Body of pancreas (tissue), 4 donors: ENCODE results near the gene LSM4. TPM values are rescaled to one million over a fixed set of nuclear protein-coding genes. Genes with fewer than 3 reads are reported as not detected.

Experiments used
- ATAC-seq: fragments of 150-250 bp; one replicate; pipeline ENCODE4 v1.9.1; 2016
- DNase-seq, 4 donors: peaks; one replicate each; pipeline ENCODE4 v3.0.0-alpha.2; 2019
- H3K27ac ChIP-seq, 4 donors: fragments of 200-600 bp; sonication (generic); 1 replicate in 3 of 4; 2 replicates in 1 of 4; pipeline versions ENCODE4 v1.5.1 to v1.6.1; 2016 to 2019; ENCODE audit warnings: mild to moderate bottlenecking in 1 of 4, mixed read lengths in 1 of 4, moderate library complexity in 1 of 4
- H3K27me3 ChIP-seq, 2 donors: fragments of 200-600 bp; sonication (generic); one replicate each; pipeline ENCODE4 v1.6.0; 2016; ENCODE audit warnings: mild to moderate bottlenecking in 1 of 2
- H3K36me3 ChIP-seq, 2 donors: fragments of 200-600 bp; sonication (generic); replicated peaks in 1 of 2; 2 replicates each; pipeline ENCODE4 v1.5.1; 2016; ENCODE audit warnings: low read depth in 2 of 2; ENCODE audit not compliant: insufficient read depth in 1 of 2
- H3K4me1 ChIP-seq: fragments of 200-600 bp; sonication (generic); one replicate; pipeline ENCODE4 v1.6.0; 2016
- H3K4me3 ChIP-seq, 2 donors: fragments of 200-600 bp; sonication (generic); 1 replicate in 1 of 2; 2 replicates in 1 of 2; pipeline ENCODE4 v1.5.1; 2016 to 2019
- H3K9me3 ChIP-seq, 3 donors: fragments of 200-600 bp; sonication (generic); 1 replicate in 2 of 3; 2 replicates in 1 of 3; pipeline ENCODE4 v1.5.1; 2016
- POLR2A ChIP-seq, 3 donors: fragments of 450-650 bp; IDR thresholded peaks; one replicate each; pipeline ENCODE4 v1.6.1; 2016; ENCODE audit warnings: antibody characterized with exemption in 3 of 3, mild to moderate bottlenecking in 2 of 3
- WGBS, 2 donors: methylation state at CpG; one replicate each; pipeline ENCODE4 v1.1.5; 2017; 5-methylcytosine and 5-hydroxymethylcytosine counted together
- intact Hi-C: fragments of 100-400 bp; cut with DNase I; formaldehyde crosslinking; loops from one replicate; pipeline ENCODE4 v1.15.1; 2023
- total RNA-seq, 2 donors: library from RNA; depleted of rRNA; stranded (reverse); fragments of >200 nt; gene quantifications; one replicate each; pipeline ENCODE4 v1.1.0, GENCODE V29; 2016
- TF ChIP-seq, protein P1 (sequence below), 7 experiments: fragments of 450-650 bp in 4 of 7; fragments of 200-600 bp in 3 of 7; sonication (generic) in 3 of 7; IDR thresholded peaks; one replicate each; pipeline ENCODE4 v1.5.1; 2016 to 2019; ENCODE audit warnings: antibody characterized with exemption in 7 of 7

LSM4 gene
- total RNA-seq, 2 donors from 2014 or later, result 45.7 to 94.6 TPM

- no peaks in the 10 kb centered on the region for H3K9me3 ChIP-seq
- peak overlapping the region in 2 of 4 donors; percentile 91 to 93 for H3K27ac ChIP-seq
- H3K4me1 ChIP-seq, result peaks cover 35% of the 10 kb centered on the region
- H3K4me3 ChIP-seq, result no peak overlapping the region
- intact Hi-C loops, result no loop called here
- no peak for TF ChIP-seq POLR2A (IDR thresholded peaks at IDR 0.05)
- TF ChIP-seq, protein P1, sequence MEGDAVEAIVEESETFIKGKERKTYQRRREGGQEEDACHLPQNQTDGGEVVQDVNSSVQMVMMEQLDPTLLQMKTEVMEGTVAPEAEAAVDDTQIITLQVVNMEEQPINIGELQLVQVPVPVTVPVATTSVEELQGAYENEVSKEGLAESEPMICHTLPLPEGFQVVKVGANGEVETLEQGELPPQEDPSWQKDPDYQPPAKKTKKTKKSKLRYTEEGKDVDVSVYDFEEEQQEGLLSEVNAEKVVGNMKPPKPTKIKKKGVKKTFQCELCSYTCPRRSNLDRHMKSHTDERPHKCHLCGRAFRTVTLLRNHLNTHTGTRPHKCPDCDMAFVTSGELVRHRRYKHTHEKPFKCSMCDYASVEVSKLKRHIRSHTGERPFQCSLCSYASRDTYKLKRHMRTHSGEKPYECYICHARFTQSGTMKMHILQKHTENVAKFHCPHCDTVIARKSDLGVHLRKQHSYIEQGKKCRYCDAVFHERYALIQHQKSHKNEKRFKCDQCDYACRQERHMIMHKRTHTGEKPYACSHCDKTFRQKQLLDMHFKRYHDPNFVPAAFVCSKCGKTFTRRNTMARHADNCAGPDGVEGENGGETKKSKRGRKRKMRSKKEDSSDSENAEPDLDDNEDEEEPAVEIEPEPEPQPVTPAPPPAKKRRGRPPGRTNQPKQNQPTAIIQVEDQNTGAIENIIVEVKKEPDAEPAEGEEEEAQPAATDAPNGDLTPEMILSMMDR (IDR thresholded peaks at IDR 0.05), result no peak
- ATAC-seq, result no peak
- no peaks in the 10 kb centered on the region for H3K36me3 ChIP-seq
- H3K27me3 ChIP-seq, result no peaks in the 10 kb centered on the region
- DNase-seq, result no peak
- 55 to 69% methylated on average over 12 of the region's 12 CpGs for WGBS, 2 donors
Observed at GRCh38 chr19:18289471-18290301, 33.2 kb downstream of the LSM4 start.

- Histone ChIP-seq H3K27me3 (no peaks in the 10 kb centered on the region), H3K9me3 (no peaks in the 10 kb centered on the region), H3K4me1 (peaks cover 30% of the 10 kb centered on the region), H3K4me3 (no peak overlapping the region), H3K27ac (no peak overlapping the region), H3K36me3 (no peaks in the 10 kb centered on the region)
- TF ChIP-seq POLR2A (IDR thresholded peaks at IDR 0.05), result no peak
- TF ChIP-seq, protein P1 (IDR thresholded peaks at IDR 0.05), result no peak
- intact Hi-C loops, result no loop called here
- ATAC-seq (no peak), DNase-seq (no peak)
- WGBS, 2 donors, result 50 to 63% methylated on average over 8 to 26 of the region's 26 CpGs
Observed at GRCh38 chr19:18287836-18288772, 34.8 kb downstream of the LSM4 start.

- Histone ChIP-seq H3K27ac (no peak overlapping the region), H3K36me3 (no peaks in the 10 kb centered on the region), H3K27me3 (no peaks in the 10 kb centered on the region), H3K9me3 (no peaks in the 10 kb centered on the region), H3K4me3 (no peak overlapping the region), H3K4me1 (peaks cover 30% of the 10 kb centered on the region)
- ATAC-seq, result no peak
- TF ChIP-seq, protein P1 (IDR thresholded peaks at IDR 0.05), result no peak
- intact Hi-C loops, result no loop called here
- WGBS, 2 donors, result 70 to 76% methylated on average over 4 to 21 of the region's 21 CpGs
- no peak for DNase-seq
Observed at GRCh38 chr19:18286973-18287635, 35.8 kb downstream of the LSM4 start.

DNA sequence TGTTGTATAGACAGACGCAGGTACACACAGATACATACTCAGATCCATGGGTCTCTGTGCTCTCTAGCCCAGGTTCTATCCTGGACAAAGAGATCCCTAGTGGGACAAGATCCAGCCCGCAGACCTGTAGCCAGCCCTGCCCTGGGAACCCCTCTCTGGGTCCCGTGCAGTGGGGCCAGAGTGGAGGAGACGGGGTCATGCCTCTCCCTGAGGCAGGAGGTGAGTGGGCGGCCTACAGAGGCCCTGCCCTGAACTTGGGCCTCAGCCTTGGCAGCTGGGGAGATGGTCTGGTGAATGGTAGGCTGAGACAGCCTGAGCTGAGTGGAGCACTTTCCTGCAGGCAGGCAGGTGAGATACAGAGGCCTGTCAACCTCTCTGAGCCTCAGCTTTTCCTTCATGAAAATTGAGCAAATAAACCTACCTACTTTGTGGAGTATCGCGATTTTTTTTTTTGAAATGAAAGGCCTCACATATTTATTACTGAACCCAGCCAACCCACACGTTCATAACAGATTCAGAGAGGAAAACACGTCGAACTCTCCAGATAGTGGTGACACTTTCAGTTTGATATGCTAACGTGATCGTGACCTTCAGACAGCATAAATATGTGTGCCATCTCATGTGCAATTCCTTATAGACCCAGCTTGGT lies 38.0 kb downstream of the LSM4 start:
- intact Hi-C loops, result no loop called here
- ATAC-seq (no peak), DNase-seq (no peak)
- TF ChIP-seq, protein P1 (IDR thresholded peaks at IDR 0.05), result no peak
- no peak for TF ChIP-seq POLR2A (IDR thresholded peaks at IDR 0.05)
- WGBS, 2 donors, result 35 to 48% methylated on average over 12 of the region's 12 CpGs
- H3K4me3 ChIP-seq, result no peak overlapping the region
- H3K36me3 ChIP-seq, result no peaks in the 10 kb centered on the region
- peak overlapping the region in 1 of 4 donors; percentile 18 for H3K27ac ChIP-seq
- H3K27me3 ChIP-seq, result no peaks in the 10 kb centered on the region
- H3K9me3 ChIP-seq, result no peaks in the 10 kb centered on the region
- H3K4me1 ChIP-seq, result peaks cover 12% of the 10 kb centered on the region
